HepG2 (cell line): ENCODE results near the gene AXIN2. TPM values are rescaled to one million over a fixed set of nuclear protein-coding genes. Genes with fewer than 3 reads are reported as not detected.
A peak's percentile ranks its signal among the peaks of the same experiment; 100 is the strongest.

Experiments
- AKNA ChIP-seq: sonication (generic); formaldehyde crosslinking; IDR thresholded peaks from 2 replicates; pipeline ENCODE4 v1.4.0; 2020; ENCODE audit warnings: missing genetic modification reagents, borderline replicate concordance
- DMAP1 ChIP-seq: IDR thresholded peaks from 2 replicates; pipeline ENCODE4 v1.6.1; 2016
- EED ChIP-seq: sonication (generic); formaldehyde crosslinking; IDR thresholded peaks from 2 replicates; pipeline ENCODE4 v1.5.0; 2020; ENCODE audit warnings: mild to moderate bottlenecking, missing genetic modification reagents
- HNRNPL ChIP-seq: fragments of 200-400 bp; formaldehyde crosslinking; IDR thresholded peaks from 2 replicates; pipeline ENCODE4 v1.6.1; 2017; ENCODE audit warnings: mild to moderate bottlenecking, low read depth, low read length
- MTA1 ChIP-seq: sonication (generic); formaldehyde crosslinking; IDR thresholded peaks from 2 replicates; pipeline ENCODE4 v1.4.0; 2020; ENCODE audit warnings: missing genetic modification reagents, mild to moderate bottlenecking, borderline replicate concordance
- MTF1 ChIP-seq: sonication (generic); formaldehyde crosslinking; IDR thresholded peaks from 2 replicates; pipeline ENCODE4 v1.5.0; 2020; ENCODE audit warnings: missing genetic modification reagents
- NFE2L1 ChIP-seq: sonication (generic); formaldehyde crosslinking; IDR thresholded peaks from 2 replicates; pipeline ENCODE4 v1.4.0; 2020; ENCODE audit warnings: missing genetic modification reagents, mild to moderate bottlenecking, borderline replicate concordance
- NRL ChIP-seq: sonication (generic); formaldehyde crosslinking; IDR thresholded peaks from 2 replicates; pipeline ENCODE4 v1.5.0; 2020; ENCODE audit warnings: missing genetic modification reagents, mild to moderate bottlenecking, moderate library complexity, borderline replicate concordance
- POLR2AphosphoS5 ChIP-seq: IDR thresholded peaks from 2 replicates; pipeline ENCODE4 v1.6.1; 2012; ENCODE audit warnings: low read depth, low read length
- POLR2G ChIP-seq: fragments of 200-400 bp; formaldehyde crosslinking; IDR thresholded peaks from 2 replicates; pipeline ENCODE4 v1.6.1; 2018; ENCODE audit warnings: mild to moderate bottlenecking, low read depth, low read length, moderate library complexity
- SCMH1 ChIP-seq: sonication (generic); formaldehyde crosslinking; IDR thresholded peaks from 2 replicates; pipeline ENCODE4 v1.9.0; 2021; ENCODE audit warnings: missing genetic modification reagents, mild to moderate bottlenecking, borderline replicate concordance
- U2AF1 ChIP-seq: fragments of 200-400 bp; formaldehyde crosslinking; optimal IDR thresholded peaks from 2 replicates; pipeline ENCODE3; 2017; ENCODE audit warnings: mild to moderate bottlenecking, low read depth, low read length
- ZBTB25 ChIP-seq: IDR thresholded peaks from 2 replicates; pipeline ENCODE4 v1.6.1; 2018; ENCODE audit warnings: missing genetic modification reagents
- ZBTB42 ChIP-seq: sonication (generic); formaldehyde crosslinking; IDR thresholded peaks from 2 replicates; pipeline ENCODE4 v1.5.0; 2020; ENCODE audit warnings: mild to moderate bottlenecking, missing genetic modification reagents
- ZC3H13 ChIP-seq: sonication (generic); formaldehyde crosslinking; IDR thresholded peaks from 2 replicates; pipeline ENCODE4 v1.8.1; 2023; ENCODE audit warnings: mild to moderate bottlenecking, missing genetic modification reagents, moderate library complexity
- ZMYM4 ChIP-seq: sonication (generic); formaldehyde crosslinking; IDR thresholded peaks from 2 replicates; pipeline ENCODE4 v1.8.1; 2023; ENCODE audit warnings: mild to moderate bottlenecking, missing genetic modification reagents
- ZNF121 ChIP-seq: sonication (generic); formaldehyde crosslinking; IDR thresholded peaks from 2 replicates; pipeline ENCODE4 v1.5.0; 2020; ENCODE audit warnings: mild to moderate bottlenecking, missing genetic modification reagents
- ZNF124 ChIP-seq: sonication (generic); formaldehyde crosslinking; IDR thresholded peaks from 2 replicates; pipeline ENCODE4 v1.4.0; 2020; ENCODE audit warnings: missing genetic modification reagents
- ZNF274 ChIP-seq: sonication (generic); formaldehyde crosslinking; IDR thresholded peaks from 2 replicates; pipeline ENCODE4 v1.5.1; 2020; ENCODE audit warnings: mild to moderate bottlenecking, missing genetic modification reagents
- ZNF333 ChIP-seq: sonication (generic); formaldehyde crosslinking; IDR thresholded peaks from 2 replicates; pipeline ENCODE4 v1.4.0; 2020; ENCODE audit warnings: mild to moderate bottlenecking, missing genetic modification reagents, borderline replicate concordance
- ZNF34 ChIP-seq: sonication (generic); formaldehyde crosslinking; IDR thresholded peaks from 2 replicates; pipeline ENCODE4 v1.4.0; 2020; ENCODE audit warnings: mild to moderate bottlenecking, missing genetic modification reagents, borderline replicate concordance
- ZNF432 ChIP-seq: sonication (generic); formaldehyde crosslinking; IDR thresholded peaks from 2 replicates; pipeline ENCODE4 v1.5.0; 2020; ENCODE audit warnings: missing genetic modification reagents, mild to moderate bottlenecking, borderline replicate concordance
- ZNF546 ChIP-seq: sonication (generic); formaldehyde crosslinking; conservative IDR thresholded peaks from 2 replicates; pipeline ENCODE4 v1.8.1; 2023; ENCODE audit warnings: mild to moderate bottlenecking, missing genetic modification reagents
- ZNF7 ChIP-seq: IDR thresholded peaks from 2 replicates; pipeline ENCODE4 v1.6.1; 2016; ENCODE audit warnings: missing biosample characterization, missing genetic modification reagents
- ZSCAN30 ChIP-seq: sonication (generic); formaldehyde crosslinking; IDR thresholded peaks from 2 replicates; pipeline ENCODE4 v1.5.0; 2020; ENCODE audit warnings: mild to moderate bottlenecking, missing genetic modification reagents
- polyA plus RNA-seq, 8 experiments: library from polyadenylated mRNA; depleted of rRNA in 3 of 8; stranded (reverse) in 7 of 8; unstranded in 1 of 8; fragments of >200 nt; fragmentation: Illumina TruSeq in 4 of 8; extraction: Trizol in 4 of 8; gene quantifications; 2 replicates each; pipeline versions ENCODE4 v1.2.1 to v1.2.3, GENCODE V29; 2011 to 2016; ENCODE audit warnings: low read depth in 4 of 8, missing spikeins in 1 of 8, mixed read lengths in 1 of 8; ENCODE audit not compliant: insufficient read depth in 1 of 8
- total RNA-seq, 5 experiments: library from RNA; depleted of rRNA; stranded (reverse); fragments of >200 nt; fragmentation: Illumina TruSeq; extraction: Trizol; gene quantifications; 2 replicates each; pipeline ENCODE4 v1.2.3, GENCODE V29; 2016; ENCODE audit warnings: low read depth in 1 of 5

Gene AXIN2
- total and polyA plus RNA-seq, 2 of the 13 experiments (the other 11 are each of a cell fraction or from before 2014, with no cell fraction given), result 58.6 to 63.4 TPM

GRCh38 chr17:65557349-65558310 lies 3.8 kb downstream of the AXIN2 start (continued):
- no peak for TF ChIP-seq AKNA (CRISPR knock-in tag)
- no peak for TF ChIP-seq ZNF333 (CRISPR knock-in tag)
- peak; percentile 77 for TF ChIP-seq ZBTB25 (CRISPR knock-in tag)
- no peak for TF ChIP-seq ZSCAN30
- no peak for TF ChIP-seq U2AF1
- TF ChIP-seq NFE2L1 (CRISPR knock-in tag), result no peak
- TF ChIP-seq ZNF124, result no peak
- TF ChIP-seq NRL (CRISPR knock-in tag), result 0 out of 2 replicates have a peak, but pooled peaks have one; percentile 38
- no peak for TF ChIP-seq ZNF34
- TF ChIP-seq MTA1 (CRISPR knock-in tag), result peak; percentile 73; the same call in 1 of the 2 replicates
- TF ChIP-seq ZMYM4 (CRISPR knock-in tag), result peak; percentile 61
- TF ChIP-seq POLR2AphosphoS5, result no peak; the same call in 1 of the 2 replicates
- peak; percentile 83 for TF ChIP-seq ZNF274 (CRISPR knock-in tag)
- peak; percentile 10; the same call in 1 of the 2 replicates for TF ChIP-seq ZNF121 (CRISPR knock-in tag)
- no peak for TF ChIP-seq ZNF432 (CRISPR knock-in tag)
- no peak for TF ChIP-seq ZNF546 (CRISPR knock-in tag)
- no peak for TF ChIP-seq MTF1 (CRISPR knock-in tag)
- no peak for TF ChIP-seq HNRNPL
- peak; percentile 21; the same call in 1 of the 2 replicates for TF ChIP-seq ZC3H13
- no peak for TF ChIP-seq EED (CRISPR knock-in tag)
- TF ChIP-seq SCMH1 (CRISPR knock-in tag), result no peak
- no peak; the same call in 1 of the 2 replicates for TF ChIP-seq ZNF7 (CRISPR knock-in tag)
- peak; percentile 41; the same call in 1 of the 2 replicates for TF ChIP-seq DMAP1 (CRISPR knock-in tag)
- TF ChIP-seq POLR2G, result peak; percentile 60
- peak; percentile 98 for TF ChIP-seq ZBTB42 (CRISPR knock-in tag)
